HG02678 (cell line): ENCODE data around the gene LTC4S.

ENCODE experiments used
- ATAC-seq: cut with Tn5 transposase; IDR thresholded peaks from one replicate; pipeline ENCODE4 v1.9.1; 2021; ENCODE audit warnings: mild to moderate bottlenecking, moderate library complexity; ENCODE audit not compliant: unreplicated experiment

Gene LTC4S

DNA sequence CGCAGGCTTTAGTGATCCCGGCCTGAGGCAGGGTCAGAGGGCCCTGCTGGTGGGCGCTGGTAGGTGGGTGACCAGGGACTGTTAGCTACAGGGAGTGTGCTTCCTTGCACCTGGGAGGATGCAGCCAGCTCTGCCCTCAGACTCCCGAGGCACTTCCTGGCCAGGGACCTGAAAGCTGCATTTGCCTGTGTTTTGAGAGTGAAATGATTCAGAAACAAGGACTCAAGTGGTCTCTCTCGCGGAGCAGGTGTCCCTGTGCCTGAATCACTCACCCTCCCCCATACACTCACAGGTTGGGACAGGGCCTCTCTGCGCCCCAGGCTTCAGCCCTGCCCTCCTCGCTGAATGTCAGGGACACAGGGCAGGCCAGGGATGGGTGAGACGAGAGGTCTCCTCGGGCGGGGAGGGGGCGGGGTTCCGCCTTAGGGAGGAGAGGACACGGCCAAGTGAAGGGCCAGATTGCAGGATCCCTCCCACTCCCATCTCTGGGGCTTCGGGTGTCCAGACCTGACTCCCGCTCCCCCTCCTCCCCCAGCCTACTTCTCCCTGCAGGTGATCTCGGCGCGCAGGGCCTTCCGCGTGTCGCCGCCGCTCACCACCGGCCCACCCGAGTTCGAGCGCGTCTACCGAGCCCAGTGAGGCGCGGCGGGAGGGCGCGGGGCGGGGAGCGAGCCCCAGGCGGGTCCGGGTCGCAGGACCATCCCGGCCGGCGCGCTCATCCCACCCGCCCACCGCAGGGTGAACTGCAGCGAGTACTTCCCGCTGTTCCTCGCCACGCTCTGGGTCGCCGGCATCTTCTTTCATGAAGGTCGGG lies 1.5 kb downstream of the LTC4S start:
- no peak for ATAC-seq

DNA sequence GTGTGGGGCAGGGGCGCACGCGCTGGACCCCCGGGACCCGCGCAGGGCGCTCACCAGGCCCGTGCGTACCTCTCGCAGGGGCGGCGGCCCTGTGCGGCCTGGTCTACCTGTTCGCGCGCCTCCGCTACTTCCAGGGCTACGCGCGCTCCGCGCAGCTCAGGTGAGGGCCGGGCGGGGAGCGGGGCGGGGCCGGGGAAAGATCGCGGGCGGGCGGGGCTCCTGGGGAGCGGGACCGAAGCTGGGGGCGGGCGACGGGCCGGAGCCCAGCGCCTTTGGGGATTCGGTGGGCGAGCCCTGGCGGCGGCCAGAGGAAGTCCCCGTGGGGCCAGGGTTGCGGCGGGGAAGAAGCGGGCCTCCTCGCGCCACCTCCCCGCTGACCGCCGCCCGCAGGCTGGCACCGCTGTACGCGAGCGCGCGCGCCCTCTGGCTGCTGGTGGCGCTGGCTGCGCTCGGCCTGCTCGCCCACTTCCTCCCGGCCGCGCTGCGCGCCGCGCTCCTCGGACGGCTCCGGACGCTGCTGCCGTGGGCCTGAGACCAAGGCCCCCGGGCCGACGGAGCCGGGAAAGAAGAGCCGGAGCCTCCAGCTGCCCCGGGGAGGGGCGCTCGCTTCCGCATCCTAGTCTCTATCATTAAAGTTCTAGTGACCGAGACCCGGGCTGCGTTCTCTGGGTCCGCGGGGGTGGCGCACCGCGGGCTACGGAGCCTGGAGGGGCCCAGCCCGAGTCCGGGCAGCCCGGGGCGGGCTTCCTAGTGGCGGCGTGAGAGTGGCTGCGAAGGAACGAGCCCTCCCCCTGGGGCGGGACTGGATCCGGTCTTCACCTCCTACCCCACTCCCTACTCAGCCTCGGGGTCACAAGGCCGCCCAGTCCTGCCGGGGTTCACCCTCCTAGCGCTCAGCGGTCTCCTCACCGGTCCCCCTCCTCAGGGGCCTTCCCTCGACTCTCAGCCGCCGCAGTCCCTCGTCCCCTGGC lies 2.4 kb downstream of the LTC4S start:
- peak; percentile 72 for ATAC-seq

GRCh38 chr5:179796877-179797608 lies 3.3 kb downstream of the LTC4S start:
- ATAC-seq, result no peak

- no peak for ATAC-seq
These were observed 4.0 kb downstream of the LTC4S start for GRCh38 chr5:179797741-179798140.

GRCh38 chr5:179798144-179798770 lies 4.5 kb downstream of the LTC4S start:
- no peak for ATAC-seq

- ATAC-seq, result no peak
These were observed 5.2 kb downstream of the LTC4S start for GRCh38 chr5:179798771-179799643.

- ATAC-seq, result no peak
These were observed 5.8 kb downstream of the LTC4S start for GRCh38 chr5:179799644-179799973.

GRCh38 chr5:179800071-179800695 lies 6.4 kb downstream of the LTC4S start:
- no peak for ATAC-seq

GRCh38 chr5:179800696-179801201 lies 7.0 kb downstream of the LTC4S start:
- no peak for ATAC-seq

DNA sequence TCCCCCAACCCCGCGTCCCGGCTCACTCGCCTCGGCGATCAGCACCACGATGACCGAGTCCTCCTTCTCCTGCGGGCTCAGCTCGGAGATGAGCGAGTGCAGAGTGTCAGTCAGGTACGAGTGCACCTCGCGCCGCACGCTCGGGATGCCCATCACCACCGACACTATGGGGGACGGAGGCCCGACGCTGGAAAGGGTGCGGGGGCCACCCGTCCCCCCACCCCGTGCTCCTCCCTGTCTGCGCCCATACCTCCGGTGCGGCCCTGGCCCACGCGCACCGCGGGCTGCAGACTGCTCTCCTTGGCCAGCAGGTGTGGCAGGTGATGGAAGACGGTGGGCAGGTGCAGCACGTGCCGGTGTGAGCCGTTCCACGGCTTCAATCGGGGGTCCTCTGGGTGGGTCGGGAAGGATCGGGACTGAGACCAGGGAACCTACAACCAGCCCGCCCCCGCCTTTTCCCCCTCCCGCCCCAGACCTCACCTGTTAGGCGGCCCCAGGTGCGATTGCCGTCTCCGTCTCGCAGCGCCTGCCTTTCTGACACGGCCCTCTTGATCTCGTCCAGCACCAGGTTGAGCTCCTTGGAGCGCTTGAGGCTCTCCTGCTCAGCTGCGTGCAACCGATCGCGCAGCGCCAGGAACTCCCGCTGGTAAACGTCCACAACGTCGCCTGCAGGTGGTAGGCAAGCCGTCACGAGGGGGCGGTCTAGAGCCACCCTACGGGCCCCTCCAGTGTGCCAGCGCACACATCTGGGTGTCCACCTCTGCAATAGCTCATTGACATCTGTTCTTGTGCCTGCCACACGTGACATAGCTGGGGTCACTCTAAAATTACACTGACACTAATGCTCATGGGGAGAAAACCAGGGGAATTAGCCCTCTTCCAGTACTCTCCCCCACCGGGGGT lies 7.8 kb downstream of the LTC4S start:
- peak; percentile 41 for ATAC-seq

DNA sequence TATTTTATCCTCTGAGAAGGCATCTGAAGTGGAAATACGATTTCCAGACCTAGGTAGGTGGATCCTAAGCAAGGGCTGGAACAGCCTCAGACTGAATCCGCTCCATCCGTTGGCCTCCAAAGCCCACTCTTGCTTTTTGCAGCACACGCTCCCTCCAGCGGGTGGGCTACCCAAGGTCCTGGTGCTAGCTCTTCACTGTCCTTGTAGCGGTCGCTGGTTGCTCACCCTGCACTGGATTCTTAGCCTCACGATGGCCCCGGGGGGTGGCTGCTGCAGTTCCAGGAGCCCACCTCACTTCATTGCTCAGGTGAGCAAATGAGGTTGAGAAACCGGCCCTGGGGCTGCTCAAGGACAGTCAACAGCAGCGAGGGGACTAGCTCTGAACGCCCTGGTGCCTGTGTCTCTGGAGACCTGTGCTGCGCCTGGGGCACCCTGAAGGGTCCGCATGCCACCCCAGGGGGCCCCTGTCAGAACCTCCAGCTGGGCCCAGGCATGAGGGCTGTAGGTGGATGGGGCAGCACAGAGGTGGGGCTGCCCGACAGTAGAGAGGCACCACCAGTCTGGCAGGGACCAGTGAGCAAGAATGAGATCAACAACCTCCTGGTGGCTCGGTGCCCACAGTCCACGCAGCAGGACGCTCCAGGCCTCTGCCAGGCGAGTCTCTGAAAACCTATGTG lies 8.6 kb downstream of the LTC4S start:
- no peak for ATAC-seq

GRCh38 chr5:179802950-179803562 lies 9.3 kb downstream of the LTC4S start:
- ATAC-seq, result no peak

- no peak for ATAC-seq
These were observed 10.1 kb downstream of the LTC4S start for GRCh38 chr5:179803651-179804554.

DNA sequence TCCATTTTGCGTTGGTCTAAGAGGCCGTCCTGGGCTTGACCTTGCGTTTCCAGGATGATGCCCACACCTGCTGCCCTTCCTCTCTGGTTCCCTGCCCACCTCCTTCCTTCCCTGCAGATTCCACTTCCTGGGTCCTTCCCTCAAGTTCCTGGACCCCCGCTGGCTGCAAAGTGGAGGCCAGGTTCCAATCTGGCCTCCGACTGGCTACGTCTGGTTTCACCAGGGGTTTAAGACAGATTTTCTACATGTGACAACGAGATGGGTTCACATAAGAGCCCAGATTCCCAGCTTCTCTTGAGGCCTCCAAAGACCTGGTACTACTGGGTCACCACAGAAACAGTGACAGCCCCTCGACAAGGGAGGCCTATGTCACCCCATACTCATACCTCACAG lies 10.8 kb downstream of the LTC4S start:
- no peak for ATAC-seq

GRCh38 chr5:179805070-179805528 lies 11.3 kb downstream of the LTC4S start:
- ATAC-seq, result no peak
